GM19328 (cell line): ENCODE data around the gene STAB1.
"Not testable (repeated sequence)": the region's sequence is repeated elsewhere in the genome, so short reads cannot be mapped to it uniquely, and the experiment has no call there.

Experiments used
- ATAC-seq: cut with Tn5 transposase; IDR thresholded peaks from one replicate; pipeline ENCODE4 v1.9.1; 2021; ENCODE audit warnings: mild to moderate bottlenecking, moderate library complexity; ENCODE audit not compliant: unreplicated experiment

Gene STAB1

DNA sequence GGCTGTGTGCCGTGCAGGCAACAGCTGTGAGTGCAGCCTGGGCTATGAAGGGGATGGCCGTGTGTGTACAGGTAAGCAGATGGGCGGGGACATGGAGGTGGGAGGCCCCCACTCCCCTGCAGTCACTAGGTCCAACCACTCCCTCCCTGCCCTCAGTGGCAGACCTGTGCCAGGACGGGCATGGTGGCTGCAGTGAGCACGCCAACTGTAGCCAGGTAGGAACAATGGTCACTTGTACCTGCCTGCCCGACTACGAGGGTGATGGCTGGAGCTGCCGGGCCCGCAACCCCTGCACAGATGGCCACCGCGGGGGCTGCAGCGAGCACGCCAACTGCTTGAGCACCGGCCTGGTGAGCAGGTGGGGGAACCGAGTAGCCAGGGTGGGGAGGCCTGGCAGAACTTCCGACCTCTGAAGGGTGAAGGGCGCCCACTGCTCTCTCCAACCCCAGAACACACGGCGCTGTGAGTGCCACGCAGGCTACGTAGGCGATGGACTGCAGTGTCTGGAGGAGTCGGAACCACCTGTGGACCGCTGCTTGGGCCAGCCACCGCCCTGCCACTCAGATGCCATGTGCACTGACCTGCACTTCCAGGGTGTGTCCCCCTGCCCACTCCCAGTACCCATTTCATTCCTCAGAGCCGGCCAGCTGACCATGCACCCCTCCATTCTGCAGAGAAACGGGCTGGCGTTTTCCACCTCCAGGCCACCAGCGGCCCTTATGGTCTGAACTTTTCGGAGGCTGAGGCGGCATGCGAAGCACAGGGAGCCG is 26.9 kb downstream of the STAB1 start:
- no peak for ATAC-seq

DNA sequence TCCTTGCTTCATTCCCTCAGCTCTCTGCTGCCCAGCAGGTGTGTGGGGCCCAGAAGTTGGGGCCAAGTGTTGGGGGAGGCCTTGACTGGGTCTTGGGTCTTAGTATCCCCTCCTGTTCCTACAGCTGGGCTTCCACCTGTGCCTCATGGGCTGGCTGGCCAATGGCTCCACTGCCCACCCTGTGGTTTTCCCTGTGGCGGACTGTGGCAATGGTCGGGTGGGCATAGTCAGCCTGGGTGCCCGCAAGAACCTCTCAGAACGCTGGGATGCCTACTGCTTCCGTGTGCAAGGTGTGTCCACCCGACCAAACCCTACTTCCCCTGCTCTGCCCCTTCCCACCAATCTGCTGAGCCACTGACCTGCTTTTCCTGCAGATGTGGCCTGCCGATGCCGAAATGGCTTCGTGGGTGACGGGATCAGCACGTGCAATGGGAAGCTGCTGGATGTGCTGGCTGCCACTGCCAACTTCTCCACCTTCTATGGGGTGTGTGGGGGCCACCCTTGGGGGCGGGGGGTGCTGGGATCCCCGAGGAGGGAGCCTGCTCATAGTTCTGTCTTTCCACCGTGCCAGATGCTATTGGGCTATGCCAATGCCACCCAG is 27.6 kb downstream of the STAB1 start:
- ATAC-seq: no peak

DNA sequence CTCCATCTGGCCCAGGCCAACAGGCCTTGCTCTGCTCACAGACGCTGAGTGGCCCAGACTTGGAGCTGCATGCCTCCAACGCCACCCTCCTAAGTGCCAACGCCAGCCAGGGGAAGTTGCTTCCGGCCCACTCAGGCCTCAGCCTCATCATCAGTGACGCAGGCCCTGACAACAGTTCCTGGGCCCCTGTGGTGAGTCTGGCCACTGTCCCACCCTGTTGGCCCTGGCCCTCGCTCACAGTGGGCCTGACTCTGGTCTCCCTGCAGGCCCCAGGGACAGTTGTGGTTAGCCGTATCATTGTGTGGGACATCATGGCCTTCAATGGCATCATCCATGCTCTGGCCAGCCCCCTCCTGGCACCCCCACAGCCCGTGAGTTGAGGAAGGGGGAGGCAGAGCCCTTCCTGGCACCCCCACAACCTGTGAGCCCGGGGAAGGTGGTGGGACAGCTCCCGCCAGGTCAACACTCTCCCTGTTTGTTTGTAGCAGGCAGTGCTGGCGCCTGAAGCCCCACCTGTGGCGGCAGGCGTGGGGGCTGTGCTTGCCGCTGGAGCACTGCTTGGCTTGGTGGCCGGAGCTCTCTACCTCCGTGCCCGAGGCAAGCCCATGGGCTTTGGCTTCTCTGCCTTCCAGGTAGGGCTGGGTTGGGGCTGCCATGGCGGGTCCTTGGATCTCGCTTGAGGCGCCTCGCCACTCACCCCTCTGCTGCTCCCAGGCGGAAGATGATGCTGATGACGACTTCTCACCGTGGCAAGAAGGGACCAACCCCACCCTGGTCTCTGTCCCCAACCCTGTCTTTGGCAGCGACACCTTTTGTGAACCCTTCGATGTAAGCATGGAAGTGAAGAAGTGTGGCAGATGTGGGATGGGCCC is 28.5 kb downstream of the STAB1 start:
- no peak for ATAC-seq

DNA sequence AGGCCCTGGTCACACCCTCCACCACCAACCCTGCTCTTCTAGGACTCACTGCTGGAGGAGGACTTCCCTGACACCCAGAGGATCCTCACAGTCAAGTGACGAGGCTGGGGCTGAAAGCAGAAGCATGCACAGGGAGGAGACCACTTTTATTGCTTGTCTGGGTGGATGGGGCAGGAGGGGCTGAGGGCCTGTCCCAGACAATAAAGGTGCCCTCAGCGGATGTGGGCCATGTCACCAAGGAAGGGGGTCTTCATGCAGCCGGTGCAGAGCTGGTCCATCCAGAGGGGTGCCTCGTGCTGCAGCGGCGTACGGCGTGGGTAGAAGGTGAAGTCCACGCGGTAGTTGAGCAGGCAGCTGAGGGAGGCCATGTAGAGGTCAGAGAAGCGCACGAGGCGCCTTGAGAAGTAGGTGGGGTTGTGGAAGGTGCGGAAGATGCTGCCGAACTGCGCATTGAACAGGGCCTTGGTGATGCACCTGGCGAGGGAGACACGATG is 29.2 kb downstream of the STAB1 start:
- no peak for ATAC-seq

DNA sequence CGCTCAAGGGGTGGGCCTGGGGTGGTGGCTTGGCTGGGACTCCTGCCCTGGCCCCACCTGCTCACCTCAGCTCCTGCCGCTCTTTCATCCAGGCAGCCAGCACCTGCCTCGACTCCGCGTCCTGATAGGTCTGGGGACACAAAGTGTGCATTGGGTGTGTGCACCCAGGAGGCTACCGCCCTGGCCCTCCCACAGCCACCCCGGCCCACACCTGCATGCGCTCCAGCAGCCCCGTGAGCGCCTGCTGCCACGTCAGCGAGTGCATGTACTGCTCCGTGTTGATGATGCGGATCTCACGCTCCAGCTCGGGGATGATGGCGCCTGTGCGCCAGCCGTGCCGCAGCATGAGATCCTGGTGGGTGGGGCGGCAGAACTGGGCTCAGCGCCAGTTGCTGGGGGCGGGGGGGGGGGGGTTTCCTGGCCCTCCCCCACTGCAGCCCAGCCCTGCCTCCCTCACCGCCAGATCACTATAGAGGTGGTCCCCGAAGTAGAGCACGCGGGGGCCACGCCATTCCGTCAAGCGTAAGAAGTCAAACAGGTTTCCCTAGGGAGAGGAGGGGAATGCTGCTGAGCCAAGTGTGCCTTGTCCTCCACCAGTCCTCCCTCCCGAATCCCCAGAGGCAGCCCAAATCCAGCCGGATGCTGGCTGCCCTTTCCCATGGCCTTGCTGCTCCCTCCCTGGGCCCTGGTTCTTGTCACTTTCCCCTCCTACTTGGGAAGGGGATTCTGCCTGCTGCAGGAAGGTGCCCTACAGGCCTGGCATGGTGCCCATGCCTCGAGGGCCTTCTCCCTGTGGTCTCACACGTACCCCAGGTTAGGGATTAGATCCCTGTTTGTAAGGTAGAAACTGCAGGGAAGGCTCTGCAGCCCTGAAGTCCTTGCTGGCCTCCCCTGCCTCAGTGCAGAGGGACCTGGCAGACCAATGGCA is 29.9 kb downstream of the STAB1 start:
- no peak for ATAC-seq

DNA sequence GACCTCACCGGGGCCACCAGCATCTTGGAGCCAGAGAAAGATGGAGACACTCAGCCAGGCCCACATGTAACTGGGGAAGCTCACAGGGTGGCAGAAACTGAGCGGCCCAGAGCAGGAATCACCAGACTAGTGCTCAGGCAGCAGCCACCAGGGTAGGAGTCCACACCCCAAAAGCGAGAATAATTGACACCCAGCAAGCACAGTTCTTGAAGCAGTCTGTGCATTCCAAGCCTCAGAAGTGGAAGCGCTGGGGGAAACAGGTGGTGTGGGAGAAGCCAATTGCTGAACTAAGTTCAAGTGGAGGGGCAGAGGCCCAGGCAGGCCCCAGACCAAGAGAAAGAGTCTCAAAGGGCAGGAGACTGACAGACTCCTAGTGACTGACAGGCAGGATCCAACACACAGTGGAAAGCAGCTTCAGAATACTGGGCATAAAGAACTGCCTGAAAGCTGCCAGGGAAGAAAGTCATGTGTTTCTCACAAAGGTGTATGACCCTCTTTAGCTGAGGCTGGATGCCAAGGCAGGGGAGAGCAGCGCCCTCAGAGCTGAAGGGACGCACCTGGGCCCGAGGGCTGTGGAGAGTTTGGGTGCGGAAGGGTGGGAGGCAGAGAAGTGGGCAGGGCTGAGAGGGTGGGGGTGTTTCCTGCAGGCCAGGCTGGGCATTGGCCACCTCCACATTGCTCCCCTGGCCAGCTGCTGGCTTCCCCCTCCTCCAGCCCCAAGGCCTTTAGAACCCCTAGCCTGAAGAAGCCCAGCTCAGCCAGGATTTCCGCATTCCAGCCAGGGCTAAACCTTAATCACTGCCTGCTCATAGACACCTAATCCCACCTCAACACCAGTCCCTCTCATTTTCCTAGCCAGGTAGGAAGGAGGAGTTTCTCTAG is 30.8 kb downstream of the STAB1 start:
- ATAC-seq: no peak

DNA sequence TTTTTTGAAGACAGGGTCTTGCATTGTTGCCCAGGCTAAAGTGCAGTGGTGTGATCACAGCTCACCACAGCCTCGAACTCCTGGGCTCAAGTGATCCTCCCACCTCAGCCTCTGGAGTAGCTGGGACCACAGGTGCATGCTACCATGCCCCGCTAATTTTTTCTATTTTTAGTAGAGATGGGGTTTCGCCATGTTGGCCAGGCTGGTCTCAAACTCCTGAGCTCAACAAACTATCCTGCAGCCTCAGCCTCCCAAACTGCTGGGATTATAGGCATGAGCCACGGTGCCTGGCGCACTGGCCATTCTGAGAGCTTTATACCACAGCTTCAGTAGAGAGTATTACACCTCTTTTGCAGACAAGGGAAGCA is 31.5 kb downstream of the STAB1 start:
- not testable (repeated sequence) for ATAC-seq

DNA sequence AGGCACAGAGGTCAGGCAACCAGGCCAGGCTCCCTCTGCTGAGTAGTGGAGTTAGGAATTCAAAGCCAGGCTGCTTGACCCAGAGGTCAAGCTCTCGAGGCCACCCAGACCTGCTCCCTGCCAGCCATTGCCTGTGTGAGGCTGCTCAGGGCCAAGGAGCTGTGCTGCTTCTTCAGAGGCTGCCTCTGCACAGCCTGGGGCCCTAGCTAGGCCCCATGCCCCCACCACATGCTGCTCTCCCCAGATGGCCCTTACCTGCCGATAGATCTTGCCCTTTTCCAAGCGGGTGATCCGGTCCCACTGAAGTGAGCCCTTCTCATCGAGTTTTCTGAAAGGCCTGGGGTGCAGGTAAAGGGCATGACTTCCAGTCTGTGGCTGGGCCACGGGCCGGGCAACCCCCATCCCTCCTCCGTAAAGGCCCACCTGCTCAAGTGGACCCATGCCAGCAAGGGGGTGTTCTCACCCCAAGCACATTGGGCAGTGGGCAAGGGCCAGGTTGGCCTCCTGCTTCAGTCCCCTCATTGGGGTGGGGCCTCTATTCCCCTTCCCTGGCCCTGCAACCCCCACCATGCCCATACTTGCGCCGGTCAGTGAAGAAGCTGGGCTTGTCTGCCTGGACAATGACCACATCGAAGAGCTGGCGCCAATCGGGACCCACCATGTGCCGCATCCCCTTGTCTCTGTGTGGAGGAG is 32.0 kb downstream of the STAB1 start:
- ATAC-seq: no peak

DNA sequence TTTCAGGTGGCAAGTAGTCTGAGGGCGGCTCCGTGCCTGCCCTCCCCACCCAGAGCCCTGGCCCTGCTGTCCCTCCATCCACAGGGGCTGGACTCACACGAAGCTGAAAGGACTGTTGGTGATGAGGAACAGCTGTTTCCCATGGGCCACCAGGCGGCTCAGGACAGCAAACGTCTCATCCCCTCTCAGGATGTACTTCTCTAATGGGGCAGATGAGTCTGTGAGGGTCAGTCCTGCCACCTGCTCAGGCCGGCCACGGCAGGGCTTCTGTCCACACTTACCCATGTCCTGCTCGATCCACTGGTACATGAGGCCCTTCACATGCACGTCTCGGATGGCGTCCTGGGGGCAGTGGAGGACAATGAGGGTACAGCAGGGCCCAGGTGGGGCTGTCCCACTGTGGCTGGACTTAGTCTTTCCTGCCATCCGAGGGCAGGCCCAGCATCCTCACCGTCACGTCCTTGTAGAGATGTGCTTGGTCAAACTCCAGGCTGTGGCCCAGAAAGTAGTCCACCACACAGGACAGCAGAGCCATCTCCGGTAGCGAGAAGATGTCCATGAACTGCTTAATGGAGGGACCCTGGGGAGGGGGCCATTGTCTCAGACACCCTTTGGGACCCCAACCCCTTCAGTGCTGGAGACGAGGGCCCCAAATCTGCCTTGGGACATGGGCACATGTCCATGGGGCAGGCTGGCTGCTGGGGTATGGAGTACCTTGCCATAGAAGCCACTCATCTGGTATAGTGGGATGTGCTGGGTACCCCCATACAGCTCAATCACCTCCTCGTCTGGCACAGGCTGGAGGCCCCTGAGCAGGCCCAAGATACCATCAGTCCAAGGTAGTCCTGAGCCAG is 32.8 kb downstream of the STAB1 start:
- ATAC-seq: no peak

DNA sequence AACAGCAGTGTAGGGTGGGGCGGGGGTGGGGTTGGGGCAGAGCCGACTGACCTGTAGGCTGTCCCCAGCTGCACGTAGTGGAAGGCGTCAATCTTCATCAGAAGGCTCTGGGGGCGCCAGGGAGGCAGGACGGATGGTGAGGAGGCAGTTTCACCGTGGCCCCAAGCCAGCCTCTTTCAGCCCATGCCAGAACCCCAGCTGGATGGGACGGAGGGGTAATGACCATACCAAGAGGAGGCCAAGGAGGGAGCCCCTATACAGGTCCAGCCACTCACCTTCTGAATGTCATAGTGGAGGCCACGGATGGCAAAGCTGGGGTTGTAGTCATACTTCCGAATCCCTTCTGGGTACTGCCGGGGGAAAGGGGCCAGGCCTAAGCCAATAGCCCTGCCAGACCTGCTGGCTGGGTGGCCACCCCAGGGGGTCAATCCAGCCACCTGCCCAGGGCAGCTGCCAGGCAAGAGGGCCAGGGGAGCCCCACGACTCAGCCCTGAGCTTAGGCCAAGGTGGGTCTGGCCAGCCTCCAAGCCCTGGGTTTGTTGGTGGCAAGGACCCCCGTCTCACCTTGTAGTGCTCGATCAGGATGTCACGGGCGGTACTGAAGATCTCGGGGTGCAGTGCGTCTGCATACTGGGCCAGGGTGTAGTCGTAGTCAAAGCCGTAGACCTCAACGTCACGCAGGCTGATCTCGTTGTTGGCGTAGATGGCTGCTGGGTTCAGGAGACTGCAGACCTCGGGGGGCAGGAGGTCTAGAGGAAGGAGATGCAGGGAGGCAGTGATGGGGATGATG is 33.6 kb downstream of the STAB1 start:
- ATAC-seq: no peak

DNA sequence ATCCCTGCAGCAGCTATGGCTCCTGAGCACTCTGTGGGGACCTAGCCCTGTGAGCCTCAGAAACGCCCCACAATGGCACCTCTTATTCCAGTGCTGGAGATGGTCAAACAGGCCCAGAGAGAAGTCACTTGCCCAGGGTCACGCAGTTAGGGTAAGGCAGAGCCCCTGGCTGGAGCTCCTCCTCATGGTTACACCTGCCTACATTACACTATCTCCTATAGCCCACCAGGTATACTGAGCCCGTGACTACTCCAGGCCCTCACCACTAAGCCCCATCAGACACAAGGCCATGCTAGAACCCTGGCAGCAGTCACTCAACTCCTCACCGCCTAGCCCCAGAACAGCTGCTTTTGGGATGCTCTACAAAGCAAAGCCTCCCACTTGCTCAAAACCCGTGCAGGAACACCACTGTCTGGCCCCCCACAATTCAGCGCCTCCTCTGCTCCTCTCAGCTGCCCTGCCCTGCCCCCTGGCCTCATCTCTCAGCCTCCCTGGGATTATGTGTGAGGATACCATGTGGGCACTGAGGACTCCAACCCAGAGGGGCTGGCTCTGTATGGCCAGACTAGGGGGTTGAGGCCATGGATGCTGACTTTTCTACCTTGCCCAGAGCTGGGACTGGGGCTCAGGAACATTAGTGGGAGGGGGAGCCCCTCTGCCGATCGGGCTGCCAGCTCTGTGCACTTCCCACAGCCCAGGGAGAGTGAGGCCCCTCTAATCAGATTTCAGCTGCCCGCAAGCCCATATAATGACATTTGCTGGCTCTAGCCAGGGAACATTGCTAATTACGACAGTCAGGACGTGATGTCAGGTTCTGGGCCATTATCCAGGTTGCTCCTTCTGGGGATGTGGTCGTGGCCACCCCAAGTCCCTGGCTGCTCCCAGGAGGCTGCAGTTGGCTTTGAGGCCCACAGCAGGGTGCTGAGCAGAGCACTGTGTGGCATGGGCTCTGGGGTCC is 34.5 kb downstream of the STAB1 start:
- ATAC-seq: no peak

DNA sequence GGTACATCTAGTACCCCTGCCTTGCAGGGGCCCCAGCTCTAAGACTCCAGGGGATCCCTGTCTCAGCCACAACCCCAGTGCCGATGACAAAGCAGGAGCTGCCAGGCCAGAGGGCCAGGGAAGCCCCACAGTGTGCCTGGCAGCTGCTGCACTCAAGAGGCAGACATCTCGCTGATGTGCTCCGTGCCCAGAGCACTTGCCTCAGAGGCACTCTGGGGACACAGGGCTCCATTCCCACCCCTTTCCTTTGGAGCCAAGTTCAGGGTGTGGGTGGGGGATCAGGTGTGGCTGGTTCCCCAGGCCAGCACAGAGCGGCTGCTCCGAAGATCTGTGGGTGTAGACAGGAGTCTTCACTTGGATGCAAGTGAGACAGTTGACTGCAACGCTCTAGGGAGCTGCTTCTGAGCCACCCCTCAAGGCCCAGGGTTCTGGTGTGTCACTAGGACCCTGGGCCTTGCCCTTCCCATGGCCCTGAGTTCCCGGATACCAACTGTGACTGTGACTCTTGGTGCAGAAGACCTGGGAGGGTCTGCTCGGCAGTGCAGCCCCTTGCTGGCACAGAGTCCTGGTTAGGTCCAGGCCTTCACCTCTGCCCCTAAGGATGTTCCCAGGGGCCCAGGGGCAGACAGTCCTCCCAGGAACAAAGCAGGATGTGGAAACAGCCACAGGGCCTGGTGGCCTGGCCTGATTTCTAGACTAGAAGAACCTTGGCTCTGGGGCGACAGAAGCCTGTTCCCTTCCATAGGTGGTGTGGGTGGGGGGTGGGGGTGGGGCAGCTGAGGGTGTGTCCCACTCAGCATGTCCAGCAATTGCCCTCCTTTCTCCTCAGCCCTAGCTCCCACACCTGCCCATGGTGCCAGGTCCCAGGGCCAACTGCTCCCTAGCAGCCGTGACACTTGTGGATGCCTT is 36.0 kb downstream of the STAB1 start:
- ATAC-seq: no peak

DNA sequence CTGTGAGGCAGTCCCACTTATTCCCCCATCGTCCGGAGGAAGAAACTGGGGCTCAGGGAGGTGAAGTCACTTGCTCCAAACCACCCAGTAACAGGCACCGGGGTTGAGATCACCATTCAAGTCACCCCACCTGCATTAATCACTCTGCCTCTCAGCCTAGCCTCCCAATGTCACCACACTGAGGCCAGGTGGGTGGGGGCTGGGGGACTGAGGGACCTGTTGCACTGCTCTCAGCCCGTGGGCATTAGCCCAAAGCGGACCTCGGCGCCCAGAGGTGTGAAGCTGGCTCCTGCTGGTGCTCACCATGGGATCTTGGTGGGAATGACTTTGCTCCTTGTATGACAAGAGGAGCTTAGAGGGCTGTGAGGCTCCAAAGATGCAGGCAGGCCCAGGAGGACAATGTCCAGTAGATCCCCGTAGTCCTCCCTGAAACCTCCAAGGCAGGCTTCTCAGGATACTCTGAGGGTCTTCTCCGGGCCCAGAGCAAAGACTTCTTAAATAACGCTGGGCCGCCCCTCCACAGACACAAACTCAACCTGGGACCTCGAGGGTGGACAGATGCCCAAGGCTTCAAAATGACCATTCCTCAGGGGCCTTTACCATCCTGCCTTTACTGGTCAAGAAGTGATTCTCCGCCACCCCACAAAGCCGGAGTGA is 36.9 kb downstream of the STAB1 start:
- ATAC-seq: no peak

DNA sequence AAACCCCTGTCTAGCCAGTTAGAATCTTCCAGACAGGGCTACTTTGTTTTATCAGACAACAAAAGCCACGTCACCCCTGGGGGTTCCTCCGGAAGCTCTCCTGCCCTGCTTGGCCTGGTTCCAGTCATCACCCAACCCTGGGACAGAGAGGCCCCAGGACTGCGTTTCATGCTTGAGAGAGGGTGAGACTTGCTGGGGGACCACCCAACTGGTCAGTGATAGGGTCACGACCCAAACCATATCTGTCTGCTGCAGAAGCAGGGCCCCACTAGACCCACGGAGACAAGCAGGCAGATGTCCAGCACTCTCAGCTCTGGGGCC is 37.3 kb downstream of the STAB1 start:
- ATAC-seq: no peak
